OCI-LY3 (cell line): ENCODE measurements around the gene EDRF1.

Experiments used
- CTCF ChIP-seq: fragments of 200-600, 300-600 bp; sonication (generic); IDR thresholded peaks from 2 replicates; pipeline ENCODE4 v1.5.1; 2014; ENCODE audit warnings: antibody characterized with exemption, low read length, low read depth
- EZH2phosphoT487 ChIP-seq: fragments of 200-600 bp; shearing (Covaris generic); IDR thresholded peaks from 2 replicates; pipeline ENCODE4 v1.6.1; 2018; ENCODE audit warnings: antibody characterized with exemption, mixed run types, low read depth

GRCh38 chr10:125795637-125796190 lies 76.2 kb downstream of the EDRF1 start:
- TF ChIP-seq EZH2phosphoT487 (no peak), CTCF (no peak)
